Cardiac muscle cell (in vitro differentiated cells and primary cell): ENCODE results near the gene C6orf89. TPM values are rescaled to one million over a fixed set of nuclear protein-coding genes. Genes with fewer than 3 reads are reported as not detected.
"Not testable (repeated sequence)": the region's sequence is repeated elsewhere in the genome, so short reads cannot be mapped to it uniquely, and the experiment has no call there.

ENCODE experiments used
- DNase-seq, 2 donors: peaks; one replicate each; pipeline versions ENCODE4 v3.0.0 to v3.0.0-alpha.2; 2010 to 2017; ENCODE audit warnings: low read depth in 1 of 2, low spot score in 1 of 2
- H3K27ac ChIP-seq: fragments of 200-600 bp; sonication (generic); 2 replicates; pipeline ENCODE4 v1.5.1; 2016
- H3K27me3 ChIP-seq: fragments of 200-600 bp; sonication (generic); 2 replicates; pipeline ENCODE4 v1.6.0; 2016; ENCODE audit warnings: control low read depth
- H3K36me3 ChIP-seq: fragments of 200-600 bp; sonication (generic); 2 replicates; pipeline ENCODE4 v1.5.1; 2016; ENCODE audit warnings: control low read depth
- H3K4me1 ChIP-seq: fragments of 200-600 bp; sonication (generic); 2 replicates; pipeline ENCODE4 v1.8.1; 2017; ENCODE audit warnings: low read depth, mild to moderate bottlenecking, mixed run types
- H3K4me3 ChIP-seq: fragments of 200-600 bp; sonication (generic); 2 replicates; pipeline ENCODE4 v1.5.1; 2016; ENCODE audit warnings: mild to moderate bottlenecking
- H3K9me3 ChIP-seq: fragments of 200-600 bp; sonication (generic); 2 replicates; pipeline ENCODE4 v1.5.1; 2017; ENCODE audit warnings: low read depth, mild to moderate bottlenecking, control low read depth
- polyA plus RNA-seq: library from polyadenylated mRNA; unstranded; fragments of >200 nt; fragmentation: Nextera tagmentation; extraction: Ambion mirVana; gene quantifications from 2 replicates; pipeline ENCODE4 v1.2.1, GENCODE V29; 2016
- total RNA-seq: library from RNA; depleted of rRNA; stranded (reverse); fragments of >200 nt; gene quantifications from 2 replicates; pipeline ENCODE4 v1.2.3, GENCODE V29; 2016
- TF ChIP-seq, protein P1 (sequence below): IDR thresholded peaks from 2 replicates; pipeline ENCODE4 v1.5.1; 2012; ENCODE audit warnings: low read depth, mild to moderate bottlenecking, low read length

The C6orf89 gene
- total and polyA plus RNA-seq, 2 experiments from 2014 or later = 27.6 to 28.6 TPM

- Histone ChIP-seq H3K9me3 (no peaks in the 10 kb centered on the region), H3K36me3 (no peaks in the 10 kb centered on the region), H3K27me3 (no peaks in the 10 kb centered on the region), H3K4me1 (no peaks in the 10 kb centered on the region), H3K27ac (no peak overlapping the region), H3K4me3 (no peak overlapping the region)
- no peak for DNase-seq
- TF ChIP-seq, protein P1, sequence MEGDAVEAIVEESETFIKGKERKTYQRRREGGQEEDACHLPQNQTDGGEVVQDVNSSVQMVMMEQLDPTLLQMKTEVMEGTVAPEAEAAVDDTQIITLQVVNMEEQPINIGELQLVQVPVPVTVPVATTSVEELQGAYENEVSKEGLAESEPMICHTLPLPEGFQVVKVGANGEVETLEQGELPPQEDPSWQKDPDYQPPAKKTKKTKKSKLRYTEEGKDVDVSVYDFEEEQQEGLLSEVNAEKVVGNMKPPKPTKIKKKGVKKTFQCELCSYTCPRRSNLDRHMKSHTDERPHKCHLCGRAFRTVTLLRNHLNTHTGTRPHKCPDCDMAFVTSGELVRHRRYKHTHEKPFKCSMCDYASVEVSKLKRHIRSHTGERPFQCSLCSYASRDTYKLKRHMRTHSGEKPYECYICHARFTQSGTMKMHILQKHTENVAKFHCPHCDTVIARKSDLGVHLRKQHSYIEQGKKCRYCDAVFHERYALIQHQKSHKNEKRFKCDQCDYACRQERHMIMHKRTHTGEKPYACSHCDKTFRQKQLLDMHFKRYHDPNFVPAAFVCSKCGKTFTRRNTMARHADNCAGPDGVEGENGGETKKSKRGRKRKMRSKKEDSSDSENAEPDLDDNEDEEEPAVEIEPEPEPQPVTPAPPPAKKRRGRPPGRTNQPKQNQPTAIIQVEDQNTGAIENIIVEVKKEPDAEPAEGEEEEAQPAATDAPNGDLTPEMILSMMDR = no peak
These were observed 62.0 kb downstream of the C6orf89 start for GRCh38 chr6:36947570-36948351.

DNA sequence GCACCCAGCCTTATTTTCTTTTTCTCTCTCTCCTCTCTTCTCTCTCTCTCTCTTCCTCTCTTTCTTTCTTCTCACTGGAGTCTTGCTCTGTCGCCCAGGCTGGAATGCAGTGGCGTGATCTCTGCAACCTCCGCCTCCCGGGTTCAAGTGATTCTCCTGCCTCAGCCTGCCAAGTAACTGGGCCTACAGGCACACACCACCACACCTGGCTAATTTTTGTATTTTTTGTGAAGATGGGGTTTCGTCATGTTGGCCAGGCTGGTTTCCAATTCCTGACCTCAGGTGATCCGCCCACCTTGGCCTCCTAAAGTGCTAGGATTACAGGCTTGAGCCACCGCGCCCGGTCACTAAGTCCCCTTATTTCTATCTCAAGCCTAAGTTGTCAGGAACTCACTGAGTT, 63.3 kb downstream of the C6orf89 start:
- not testable (repeated sequence) for H3K4me3 ChIP-seq, H3K36me3 ChIP-seq, H3K4me1 ChIP-seq, H3K27me3 ChIP-seq, H3K27ac ChIP-seq, DNase-seq, H3K9me3 ChIP-seq

DNA sequence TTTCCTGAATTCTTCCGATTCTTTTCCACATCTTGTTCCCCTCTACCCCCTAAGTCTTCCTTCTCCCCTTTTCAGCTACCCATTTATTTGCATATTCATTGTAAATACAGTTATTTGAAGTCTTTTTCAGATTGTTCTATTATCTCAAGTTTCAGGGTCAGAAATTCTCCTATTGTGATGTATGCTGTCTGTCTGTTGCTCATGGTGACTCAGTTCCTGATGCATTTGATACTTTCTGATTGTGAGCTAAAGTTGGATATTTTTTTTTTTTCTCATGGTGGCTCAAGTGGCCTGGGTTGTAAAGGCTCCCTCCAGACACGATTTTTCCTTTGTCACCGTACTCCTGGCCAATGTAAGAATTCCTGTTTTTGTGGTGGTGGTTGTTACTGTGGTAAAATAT, 63.9 kb downstream of the C6orf89 start:
- no peak for DNase-seq
- Histone ChIP-seq H3K27me3 (no peaks in the 10 kb centered on the region), H3K4me1 (peaks cover 8% of the 10 kb centered on the region), H3K9me3 (no peaks in the 10 kb centered on the region), H3K27ac (no peak overlapping the region), H3K4me3 (no peak overlapping the region), H3K36me3 (no peaks in the 10 kb centered on the region)
- TF ChIP-seq, protein P1 = no peak

GRCh38 chr6:36953931-36954261, 68.1 kb downstream of the C6orf89 start:
- Histone ChIP-seq H3K27ac (no peak overlapping the region), H3K36me3 (no peaks in the 10 kb centered on the region), H3K27me3 (no peaks in the 10 kb centered on the region), H3K9me3 (no peaks in the 10 kb centered on the region), H3K4me1 (peaks cover 21% of the 10 kb centered on the region), H3K4me3 (no peak overlapping the region)
- TF ChIP-seq, protein P1 = no peak
- DNase-seq = no peak

DNA sequence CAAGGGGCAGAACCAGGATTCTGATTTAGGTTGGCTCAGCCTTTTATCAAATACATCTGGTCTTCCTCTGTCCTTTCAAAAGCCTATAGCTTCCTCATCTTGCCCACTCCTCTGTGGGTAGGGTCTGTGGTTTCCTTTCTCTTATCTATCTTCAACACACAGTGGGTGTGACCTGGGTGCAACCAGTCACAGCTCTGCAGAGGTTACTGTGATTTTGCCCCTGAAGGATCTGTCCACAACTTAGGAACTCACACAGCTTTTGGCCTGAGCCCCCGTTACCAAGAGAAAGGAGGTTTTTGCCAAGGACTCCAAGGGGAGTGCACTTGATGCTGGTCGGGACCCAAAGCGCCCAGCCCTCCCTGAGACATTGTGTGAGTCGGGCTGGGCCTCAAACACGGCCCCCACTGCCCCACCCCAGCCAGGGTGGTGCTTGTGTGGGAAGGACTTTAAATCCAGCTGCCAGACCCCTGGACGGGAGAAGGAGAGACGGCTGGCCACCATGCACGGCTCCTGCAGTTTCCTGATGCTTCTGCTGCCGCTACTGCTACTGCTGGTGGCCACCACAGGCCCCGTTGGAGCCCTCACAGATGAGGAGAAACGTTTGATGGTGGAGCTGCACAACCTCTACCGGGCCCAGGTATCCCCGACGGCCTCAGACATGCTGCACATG, 68.6 kb downstream of the C6orf89 start, which contains the start of gene PI16:
TSS of gene PI16 (plus strand) at position 477 of the 670 bp plus-strand sequence. CDS start at position 500, 23 bp downstream.
- Histone ChIP-seq H3K4me3 (no peak within 1 kb of the TSS), H3K36me3 (no peaks in the 10 kb centered on the region), H3K27me3 (no peaks in the 10 kb centered on the region), H3K27ac (no peak within 1 kb of the TSS), H3K9me3 (no peaks in the 10 kb centered on the region), H3K4me1 (peaks cover 21% of the 10 kb centered on the region)
- TF ChIP-seq, protein P1 = no peak
- no peak for DNase-seq

GRCh38 chr6:36955136-36955535, 69.4 kb downstream of the C6orf89 start:
- DNase-seq = no peak
- no peaks in the 10 kb centered on the region for H3K36me3 ChIP-seq
- TF ChIP-seq, protein P1 = no peak

More at GRCh38 chr6:36955136-36955535, 69.4 kb downstream of the C6orf89 start:
- peaks cover 26% of the 10 kb centered on the region for H3K4me1 ChIP-seq
- no peak overlapping the region for H3K27ac ChIP-seq
- H3K9me3 ChIP-seq = no peaks in the 10 kb centered on the region
- H3K27me3 ChIP-seq = no peaks in the 10 kb centered on the region
- H3K4me3 ChIP-seq = no peak overlapping the region
